ENCODE results near the gene SLC6A11.

SLC6A11 gene

DNA sequence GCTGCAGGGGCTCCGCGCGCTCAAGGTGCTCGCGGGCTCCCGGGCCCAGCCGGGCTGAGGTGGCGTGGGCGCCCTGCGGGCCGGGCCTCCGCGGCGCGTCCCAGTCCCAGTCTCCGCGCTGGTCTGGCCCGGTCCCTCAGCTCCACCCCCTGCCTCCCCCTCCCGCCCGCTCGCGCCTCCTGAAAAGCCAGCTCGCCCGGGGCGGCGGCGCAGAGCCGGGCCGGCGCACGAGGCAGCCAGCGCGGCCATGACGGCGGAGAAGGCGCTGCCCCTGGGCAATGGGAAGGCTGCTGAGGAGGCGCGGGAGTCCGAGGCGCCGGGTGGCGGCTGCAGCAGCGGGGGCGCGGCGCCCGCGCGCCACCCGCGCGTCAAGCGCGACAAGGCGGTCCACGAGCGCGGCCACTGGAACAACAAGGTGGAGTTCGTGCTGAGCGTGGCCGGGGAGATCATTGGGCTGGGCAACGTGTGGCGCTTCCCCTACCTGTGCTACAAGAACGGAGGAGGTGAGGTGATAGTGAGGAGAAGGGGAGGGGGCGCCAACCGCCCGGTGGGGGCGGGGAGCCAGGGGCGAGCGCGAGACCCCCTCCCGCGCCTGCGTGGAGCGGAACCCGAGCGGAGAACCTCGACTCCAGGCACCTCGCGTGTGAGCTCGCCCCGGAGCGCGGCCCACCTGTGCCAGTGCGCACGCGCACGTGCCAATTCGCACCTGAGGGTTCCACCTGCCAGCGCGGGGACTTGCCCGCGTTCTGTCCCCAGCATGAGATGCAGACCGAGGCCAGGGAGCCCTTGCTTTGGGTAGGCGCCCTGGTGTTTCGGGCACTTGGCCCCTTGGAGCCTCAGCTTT, at the start of gene SLC6A11:
Gene SLC6A11 (plus strand): TSS at position 210 of the 844 bp plus-strand sequence. CDS start 38 bp downstream, at position 248.
- DNase-seq, result no peak

DNA sequence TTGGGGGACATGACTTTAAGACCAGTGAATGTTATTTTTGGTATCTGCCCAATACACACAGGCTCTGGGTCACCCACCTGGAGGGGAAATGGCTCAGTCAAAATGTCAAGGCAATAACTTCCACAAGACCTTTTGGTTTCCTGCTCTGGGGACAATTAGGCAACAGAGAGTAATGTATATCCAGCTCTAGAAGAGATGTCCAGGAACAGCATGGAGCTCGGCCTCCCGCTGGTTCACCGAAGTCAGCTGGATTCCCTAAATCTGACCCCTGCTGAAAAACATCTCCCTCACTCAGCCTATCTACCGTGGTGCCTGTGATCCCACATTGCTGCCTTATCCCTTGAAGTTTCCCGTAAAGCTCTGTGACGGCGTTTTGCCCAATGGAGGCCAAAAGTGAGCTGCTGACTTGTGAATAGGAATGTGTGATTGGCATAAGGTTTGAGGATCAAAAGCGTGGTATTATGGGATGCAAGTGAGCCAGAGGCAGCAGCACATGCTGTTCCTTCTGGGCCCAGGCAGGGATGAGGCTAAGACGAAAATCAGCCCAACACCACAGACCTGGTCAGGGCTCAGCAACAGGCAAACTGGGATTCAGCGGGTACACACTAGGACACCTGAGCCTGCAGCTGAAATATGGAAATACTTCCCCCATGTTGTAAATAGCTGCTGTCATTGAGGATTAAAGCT, 47.2 kb upstream of the SLC6A11 start:
- DNase-seq, result no peak

DNA sequence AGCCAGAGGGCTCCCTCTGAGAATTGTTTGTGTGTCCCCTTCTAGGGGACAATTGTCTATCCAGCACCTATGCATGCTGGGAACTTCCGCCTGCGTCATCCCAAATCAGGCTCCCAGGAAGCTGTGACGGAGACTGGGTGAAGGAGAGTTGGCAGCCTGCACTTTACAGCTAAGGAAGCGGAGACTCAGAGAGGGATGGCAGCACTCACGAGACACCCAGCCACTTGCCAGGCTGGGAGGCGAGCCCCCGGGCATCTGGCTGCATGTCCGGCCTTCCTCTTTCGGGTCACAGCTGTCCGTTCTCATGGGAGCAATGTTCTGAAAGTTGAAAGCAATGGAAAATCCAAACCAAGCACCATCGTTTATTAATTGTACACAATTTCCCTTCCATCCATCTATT, 45.5 kb upstream of the SLC6A11 start:
- DNase-seq, result no peak

DNA sequence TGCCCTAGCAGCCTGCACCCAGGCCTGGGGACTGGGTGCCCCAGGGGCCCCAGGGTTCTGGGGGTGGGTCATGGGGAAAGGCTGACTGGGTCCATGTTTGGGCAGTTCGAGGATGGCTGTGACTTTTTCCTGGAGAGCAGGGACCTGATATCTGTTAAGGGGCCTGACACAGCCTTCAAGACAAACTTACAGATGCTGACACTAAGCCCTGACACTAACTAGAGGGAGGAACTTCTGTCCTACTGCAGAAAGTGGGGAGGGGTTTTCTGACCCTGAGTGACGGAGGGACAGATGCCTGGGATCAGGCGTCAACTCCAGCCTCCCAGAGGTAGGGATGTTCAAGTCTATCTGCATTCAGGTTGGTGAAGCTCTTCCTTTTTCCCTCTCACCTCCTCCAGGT, 45.0 kb upstream of the SLC6A11 start:
- DNase-seq, result no peak

DNA sequence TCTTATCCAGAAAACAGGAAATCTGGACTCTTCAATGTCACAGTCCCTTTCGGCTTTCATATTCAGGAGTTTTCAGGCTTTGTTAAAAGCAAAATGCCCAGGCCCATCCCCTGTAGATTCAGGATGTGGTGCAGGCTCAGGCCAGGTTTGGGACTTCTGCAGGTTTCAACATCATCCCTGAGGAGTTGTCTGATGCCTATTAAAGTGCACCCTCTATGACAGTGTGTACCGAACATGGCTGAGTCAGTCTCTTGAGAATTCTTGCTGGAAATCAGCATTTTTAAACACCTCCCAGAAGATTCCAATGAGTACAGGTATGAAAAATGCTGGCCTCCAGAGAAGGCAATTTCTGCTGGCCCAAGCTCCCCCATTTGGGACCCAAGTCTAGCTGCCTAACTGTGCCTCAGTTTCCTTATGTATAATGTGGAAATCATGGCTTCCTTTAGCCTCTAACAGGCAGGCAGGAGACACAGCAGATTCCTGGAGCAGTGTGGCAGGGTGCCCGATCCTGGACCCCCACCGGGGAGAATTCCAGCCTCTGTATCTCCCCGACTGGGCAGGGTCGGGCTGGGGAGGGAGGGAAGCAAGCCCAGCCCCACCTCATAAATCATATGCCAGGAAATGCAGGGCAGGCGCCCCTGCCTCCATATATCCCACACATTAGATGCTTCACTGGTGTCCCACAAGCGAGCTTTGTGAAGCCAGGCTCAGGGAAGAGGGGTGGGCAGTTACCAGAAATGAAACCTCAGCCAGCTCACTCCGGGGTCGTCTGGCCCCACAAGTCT, 44.4 kb upstream of the SLC6A11 start:
- DNase-seq, result no peak

DNA sequence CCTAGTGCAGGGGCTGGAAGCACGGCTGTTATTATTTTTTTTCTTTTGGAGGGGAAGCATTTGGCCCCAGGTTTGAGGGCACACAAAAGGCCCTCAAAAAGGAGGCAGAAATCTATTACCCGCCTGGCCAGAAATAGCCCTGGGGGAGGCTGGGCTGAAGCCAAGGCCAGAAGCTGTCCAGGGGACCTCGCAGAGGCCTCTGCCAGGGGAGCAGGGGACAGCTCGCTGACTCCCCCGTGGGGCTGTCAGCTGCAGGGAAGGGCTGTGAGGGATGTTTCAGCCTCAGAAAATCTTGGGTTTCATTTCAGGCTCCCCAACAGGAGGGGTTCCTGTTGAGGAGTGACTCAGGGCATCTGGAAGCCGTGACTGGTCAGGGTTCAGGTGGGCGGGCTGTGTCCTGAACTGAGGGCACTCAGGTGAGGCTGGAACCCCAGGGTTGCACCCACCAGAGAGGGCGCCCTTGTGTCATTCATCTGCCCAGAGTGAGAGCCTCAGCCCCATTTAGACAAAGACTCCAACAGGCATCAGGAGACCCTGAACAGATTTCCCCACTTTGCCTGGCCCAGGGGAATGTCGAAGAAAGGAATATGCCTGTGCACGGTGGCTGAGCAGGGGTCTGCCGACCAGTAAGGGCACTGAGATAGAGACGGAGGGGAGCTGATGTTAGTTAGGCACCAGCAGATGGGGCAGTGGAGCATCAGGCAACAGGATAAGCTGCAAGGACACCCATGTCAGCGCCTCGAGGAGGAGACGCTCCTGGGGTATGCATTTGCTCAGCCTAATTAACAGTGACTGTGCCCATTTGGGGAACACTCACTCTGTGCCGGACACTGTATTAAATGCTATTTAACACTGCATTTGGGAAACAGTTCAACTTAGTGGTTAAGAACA, 43.5 kb upstream of the SLC6A11 start:
- no peak for DNase-seq

DNA sequence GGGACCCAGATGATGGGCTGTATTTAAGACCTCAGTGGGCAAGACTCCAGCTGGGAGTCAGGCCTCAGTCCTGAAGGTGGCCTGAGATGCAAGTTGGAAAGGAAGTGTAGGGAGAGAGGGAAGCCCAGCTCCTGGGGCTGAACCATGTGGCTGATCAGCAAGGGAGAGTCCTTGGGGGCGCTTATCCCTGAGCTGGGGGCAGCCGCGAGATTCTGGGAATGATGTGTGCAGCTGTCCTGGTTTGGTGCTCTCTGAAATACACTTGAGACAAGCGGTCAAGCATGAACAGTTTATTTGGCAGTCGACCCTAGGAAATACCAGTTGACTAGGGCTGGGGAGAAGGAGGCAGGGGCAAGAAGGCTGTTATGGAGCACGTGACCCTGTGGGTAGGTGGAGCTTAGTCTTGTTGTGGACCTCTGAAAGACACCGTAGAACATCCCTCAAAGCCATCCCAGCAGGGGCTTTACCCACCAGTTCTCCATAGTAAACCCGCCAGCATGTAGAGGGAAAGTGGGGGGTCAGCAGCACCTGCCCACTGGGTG, 41.8 kb upstream of the SLC6A11 start:
- no peak for DNase-seq

DNA sequence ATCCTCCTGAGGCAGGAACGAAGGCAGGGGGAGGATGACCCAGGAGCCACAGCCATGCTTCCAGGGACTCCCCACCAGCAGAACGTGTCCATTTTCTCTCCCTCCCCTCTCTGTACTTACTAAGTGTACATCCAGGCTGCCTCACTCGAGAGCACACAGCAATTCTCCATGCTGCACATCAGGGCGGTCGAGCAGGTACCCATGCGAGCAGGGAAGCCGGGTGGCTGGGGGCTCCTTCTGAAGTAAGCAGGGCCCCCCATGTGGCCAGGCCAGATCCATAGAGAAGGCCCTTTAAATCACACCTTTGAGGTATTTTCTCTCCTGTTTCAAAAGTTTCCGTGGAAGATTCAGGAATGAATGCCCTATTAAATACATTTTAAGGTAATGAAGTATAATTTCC, 41.2 kb upstream of the SLC6A11 start:
- no peak for DNase-seq

DNA sequence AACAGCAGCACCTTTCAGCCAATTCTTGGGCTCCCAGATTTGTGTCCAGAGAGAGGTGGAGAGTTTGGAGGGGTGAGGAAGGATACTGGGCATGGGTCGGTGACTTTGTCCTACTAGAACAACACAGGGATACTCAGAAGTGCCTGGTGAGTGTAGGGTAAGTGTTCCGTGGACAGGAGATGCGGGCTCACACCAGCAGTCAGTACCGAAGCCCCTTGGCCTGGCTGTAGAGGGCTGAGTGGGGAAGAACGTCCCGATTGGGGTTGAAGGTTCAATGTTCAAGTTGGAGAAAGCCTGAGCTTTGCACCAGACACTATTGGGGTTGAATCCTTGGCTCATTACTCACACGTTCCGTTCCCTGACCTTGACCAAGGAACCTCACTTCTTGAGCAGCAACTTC, 40.8 kb upstream of the SLC6A11 start:
- no peak for DNase-seq

DNA sequence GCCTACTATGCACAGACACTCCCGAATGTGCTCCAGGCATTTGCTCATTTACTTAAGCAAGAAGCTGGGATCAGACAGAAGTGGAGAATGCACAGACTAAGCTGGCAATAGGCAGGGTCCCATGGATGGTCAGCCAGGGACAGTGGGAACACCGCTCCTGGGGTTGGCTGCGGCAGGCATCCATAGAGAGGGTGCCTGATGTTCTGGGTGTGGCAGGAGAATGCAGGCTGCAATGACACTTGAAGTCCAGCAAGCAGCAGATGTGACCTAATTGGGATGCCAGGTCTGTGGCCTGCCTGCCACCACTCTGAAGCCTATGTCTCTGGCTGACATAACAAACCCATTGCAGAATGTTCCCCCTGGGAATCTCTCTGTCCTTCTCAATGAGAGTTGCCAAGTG, 40.2 kb upstream of the SLC6A11 start:
- no peak for DNase-seq

DNA sequence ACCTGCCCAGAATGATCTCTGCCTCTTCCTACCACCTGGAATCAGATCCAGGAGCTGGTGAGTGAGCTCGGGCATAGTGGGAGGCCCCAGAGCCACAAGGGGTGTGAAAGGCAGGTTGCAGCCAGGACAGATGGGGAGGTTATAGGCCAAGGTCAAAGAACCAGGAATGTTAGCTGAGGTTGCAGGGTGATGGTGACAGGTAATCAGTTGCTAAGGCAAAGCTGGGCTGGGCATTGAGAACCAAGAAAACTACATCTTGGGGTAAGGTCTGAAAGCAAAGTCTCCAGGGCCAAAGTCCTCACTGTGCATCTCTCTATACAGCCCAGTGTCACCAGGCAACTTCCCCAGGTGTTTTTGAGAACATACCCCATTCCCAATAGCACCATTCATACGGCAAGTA, 38.4 kb upstream of the SLC6A11 start:
- no peak for DNase-seq

DNA sequence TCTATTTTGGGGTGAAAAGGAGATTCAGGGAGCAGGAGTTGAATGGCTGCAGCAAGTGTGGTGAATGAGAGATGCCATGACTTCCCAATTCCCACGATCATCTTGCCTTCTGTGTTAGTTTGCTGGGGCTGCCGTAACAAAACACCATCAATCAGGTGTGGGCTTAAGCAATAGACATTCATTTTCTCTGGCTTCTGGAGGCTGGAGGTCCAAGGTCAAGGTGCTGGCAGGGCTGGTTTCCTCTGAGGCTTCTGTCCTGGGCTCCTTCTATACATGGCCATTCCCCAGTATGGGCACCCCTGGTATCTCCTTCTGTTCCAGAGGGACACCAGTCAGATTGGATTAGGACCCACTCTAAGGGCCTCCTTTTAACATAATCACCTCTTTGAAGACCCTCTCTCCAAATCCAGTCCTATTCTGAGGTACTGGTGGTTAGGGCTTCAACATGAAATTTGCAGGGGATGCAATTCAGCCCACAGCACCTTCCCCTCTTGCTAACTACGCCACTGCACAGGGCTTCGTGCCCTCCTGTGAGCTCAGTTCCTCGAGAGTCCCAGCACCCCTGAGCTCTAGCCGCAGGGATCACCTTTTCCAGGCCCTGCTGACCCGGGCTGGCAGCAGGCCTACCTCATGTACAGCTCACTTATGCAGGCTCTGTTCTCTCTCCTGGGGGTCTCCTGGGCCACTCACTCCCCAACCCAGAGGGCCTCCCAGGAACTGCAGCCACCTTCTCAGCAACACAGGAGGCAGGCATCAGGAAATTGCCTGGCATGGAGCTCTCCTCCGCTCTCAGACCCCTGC, 37.3 kb upstream of the SLC6A11 start:
- DNase-seq, result no peak

DNA sequence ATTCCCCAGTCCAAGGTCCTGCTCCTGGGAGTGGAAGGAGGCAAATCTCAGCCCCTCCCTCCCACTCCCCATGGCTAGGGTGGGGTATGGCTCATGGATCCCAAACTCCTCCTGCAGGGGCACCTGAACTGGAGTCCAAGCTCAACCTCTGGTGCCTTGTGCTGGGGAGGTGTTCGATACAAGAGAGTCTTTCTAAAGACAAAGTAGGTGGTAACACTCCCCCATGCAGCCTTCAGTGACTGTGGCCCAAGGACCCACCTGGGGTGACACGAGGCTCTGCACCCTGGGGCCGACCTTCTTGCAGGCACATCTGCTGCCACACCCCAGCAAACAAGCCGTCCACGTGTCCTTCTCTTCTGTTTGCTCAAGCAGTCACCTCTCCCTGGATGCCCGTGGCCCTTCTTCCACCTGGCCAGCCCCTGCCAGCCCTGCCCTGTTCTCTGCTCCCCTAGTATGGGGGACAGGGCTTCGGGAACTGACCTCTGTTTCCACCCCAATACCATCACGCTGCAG, 36.7 kb upstream of the SLC6A11 start:
- no peak for DNase-seq

DNA sequence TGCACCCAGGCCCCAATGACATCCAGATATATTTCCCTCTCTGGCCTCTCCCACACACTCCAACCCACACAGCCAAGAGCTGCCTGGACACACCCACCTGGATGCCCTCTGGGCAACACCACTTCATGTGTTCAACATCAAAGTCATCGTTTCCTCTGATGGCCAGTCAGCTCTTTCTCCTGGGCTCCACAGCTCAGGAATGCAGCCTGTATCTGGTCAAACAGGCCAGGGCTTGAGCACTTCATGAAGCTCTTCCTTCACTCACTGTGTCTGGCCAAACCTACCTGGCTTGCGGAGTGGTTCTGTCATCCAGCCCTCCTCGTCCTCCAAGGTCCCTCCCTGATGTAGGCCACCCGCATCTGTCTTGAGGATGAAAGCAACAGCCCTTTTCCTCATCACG, 35.8 kb upstream of the SLC6A11 start:
- DNase-seq, result no peak

DNA sequence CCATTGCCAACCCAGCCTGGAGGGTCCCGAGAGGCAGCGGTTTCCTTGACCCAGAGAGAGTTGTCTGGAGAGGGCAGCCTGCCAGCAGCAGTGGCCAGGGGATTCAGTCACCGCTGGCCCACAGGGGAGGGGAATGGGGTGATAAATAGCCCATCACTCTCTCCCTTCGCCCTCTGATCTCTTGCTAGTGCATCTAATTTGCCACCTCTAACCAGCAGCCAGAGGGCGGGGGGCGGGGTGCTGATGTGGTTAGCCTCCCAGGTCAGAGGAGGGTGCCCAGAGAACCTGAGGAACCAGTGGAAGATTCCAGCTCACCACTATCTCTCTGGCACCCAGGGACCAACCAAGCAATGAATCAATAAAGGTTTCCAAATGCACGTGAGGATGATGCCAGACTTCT, 35.1 kb upstream of the SLC6A11 start:
- no peak for DNase-seq

DNA sequence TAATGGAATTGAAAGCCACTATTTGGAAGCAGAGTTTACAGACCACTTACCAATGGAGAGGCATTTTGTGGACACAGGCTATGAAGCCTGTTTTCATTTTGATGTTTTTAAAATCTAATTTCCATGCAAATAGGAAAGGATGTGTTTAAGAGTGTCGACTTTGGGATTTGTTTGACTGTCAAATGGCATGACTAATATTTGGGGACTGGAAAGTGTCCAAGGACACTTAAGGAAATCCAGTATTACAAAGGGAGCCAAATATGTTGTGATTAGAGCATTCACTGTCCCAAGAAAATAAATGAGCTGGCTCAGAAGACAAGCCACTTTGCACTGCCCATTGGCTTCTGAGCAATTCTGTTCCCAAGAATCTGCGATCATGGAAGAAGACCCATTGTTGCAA, 34.0 kb upstream of the SLC6A11 start:
- no peak for DNase-seq

DNA sequence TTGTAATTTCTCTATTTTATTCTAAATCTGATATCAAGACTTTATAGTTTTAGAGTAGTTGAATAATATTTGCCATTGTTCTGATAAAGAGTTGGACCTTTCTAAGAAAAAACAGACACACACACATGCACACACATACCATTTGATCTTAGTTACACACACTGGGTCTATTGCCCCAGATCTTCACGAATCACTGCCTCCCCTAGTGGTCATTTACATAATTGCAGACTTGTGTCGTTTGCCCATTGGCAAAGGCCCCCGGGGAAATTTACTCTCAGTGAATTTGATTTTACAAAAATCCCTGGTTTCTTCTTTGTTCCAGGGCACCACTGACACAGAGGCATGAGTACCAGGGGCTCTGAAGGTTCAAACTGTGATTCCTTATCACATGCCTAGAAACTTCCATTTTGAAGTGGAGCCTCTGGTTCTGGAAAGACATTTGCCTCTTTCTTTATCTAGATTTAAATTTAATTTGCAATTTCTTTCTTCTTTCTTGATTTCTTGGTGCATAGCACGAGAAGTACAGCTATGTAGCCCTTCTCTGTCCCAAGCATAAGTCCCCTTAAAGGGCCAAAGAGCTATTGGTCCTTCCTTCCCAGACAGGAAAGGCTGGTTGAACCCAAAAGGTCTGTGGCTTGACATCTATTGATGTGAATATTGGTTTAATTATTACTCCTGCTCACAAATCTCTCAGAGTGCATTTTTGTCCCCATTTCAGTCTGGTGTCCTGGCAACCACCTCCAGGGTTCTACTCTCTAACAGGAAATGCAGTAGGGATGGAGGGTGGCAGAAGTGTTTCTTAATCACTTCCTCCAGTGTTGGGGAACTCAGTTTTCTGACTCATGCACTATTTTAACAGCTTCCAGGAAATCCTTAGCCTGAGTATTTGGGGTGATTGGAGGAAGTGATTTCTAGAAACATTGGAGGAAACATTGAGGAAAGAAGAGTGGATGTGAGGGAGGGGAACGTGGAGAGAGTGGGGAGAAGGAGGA, 32.4 kb upstream of the SLC6A11 start:
- no peak for DNase-seq

DNA sequence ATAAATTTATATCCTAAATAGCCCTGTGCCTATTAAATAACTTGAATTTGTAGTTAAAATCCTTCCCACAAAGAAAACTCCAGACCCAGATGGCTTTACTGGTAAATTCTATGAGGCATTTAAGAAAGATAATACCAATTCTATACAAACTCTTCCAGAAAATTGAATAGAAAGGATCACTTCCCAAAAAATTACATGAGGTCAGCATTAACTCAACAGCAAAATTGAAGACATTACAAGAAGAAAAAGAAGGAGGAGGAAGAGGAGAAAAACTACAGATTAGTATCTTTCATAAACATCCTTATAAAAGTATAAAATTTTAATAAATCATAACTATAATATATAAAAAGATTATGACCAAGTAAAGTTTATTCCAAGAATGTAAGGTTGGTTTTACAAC, 29.4 kb upstream of the SLC6A11 start:
- no peak for DNase-seq

DNA sequence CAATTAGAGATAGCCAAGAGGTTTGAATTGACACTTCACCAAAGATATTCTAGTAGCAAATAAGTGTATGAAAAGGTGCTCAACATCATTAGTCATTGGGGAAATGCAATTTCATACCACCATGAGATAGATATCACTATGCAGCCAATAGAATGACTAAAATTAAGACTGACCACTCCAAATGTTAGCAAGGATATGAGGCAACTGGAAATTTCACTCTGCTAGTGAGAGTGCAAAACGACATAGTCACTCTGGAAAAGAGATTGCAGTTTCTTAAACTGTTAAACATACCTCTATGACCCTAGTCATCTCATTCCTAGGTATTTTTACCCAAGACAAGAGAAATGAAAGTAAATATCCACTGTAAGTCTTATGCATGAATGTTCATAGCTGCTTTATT, 27.6 kb upstream of the SLC6A11 start:
- DNase-seq, result no peak

DNA sequence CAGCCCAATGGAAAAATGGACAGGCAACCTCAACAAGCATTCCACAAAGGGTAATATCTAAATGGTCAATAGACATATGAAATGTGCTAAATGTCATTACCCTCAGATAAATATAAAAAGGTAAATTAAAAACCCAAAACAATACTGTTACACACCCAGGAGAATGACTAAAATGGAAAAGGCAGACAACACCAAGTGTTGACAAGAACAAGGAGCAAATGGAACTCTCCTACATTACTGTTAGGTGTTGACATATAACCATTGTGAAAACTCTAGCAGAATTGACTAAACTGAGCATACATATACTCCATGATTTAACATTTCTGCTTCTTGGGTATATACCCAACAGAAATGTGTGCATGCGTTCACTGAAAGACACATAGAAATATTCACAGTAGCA, 25.3 kb upstream of the SLC6A11 start:
- no peak for DNase-seq

All from NCI-H748 treated with DMSO at 0.1 percent for 48 hours (cell line).